ENCODE data around the gene GTSE1. TPM values are rescaled to one million over a fixed set of nuclear protein-coding genes. Genes with fewer than 3 reads are reported as not detected.

GTSE1 gene
- polyA plus RNA-seq, 2 of the 4 experiments (the other 2 are of a cell fraction), result 11.5 to 25.7 TPM

DNA sequence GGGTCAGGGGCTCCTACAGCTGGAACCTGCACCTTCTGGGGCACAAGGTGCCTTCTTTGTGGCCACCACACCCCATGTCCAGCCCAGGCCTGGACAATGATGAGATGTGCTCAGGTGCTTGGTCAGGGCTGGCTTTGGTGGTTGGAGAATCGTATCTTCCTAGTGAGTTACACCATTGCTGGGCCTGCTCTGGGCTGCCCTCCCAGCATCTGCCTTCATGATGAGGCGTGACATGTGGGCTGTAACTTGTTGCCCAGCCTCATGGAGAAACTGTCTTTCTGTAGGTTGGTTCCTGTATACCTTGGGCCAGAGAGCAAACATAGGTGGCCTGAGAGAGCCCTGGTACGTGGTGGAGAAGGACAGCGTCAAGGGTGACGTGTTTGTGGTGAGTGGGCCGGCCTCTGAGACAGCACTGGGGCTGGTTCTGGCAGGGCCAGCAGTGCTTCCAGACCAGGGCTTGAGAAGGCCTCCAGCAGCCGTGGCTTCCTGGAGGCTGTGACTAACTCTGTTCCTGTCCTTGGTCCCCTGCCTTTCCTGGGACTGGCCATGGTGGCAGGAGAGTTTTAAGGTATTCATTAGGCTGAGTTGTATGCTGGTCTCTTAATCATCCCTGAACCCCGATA is 56.9 kb downstream of the GTSE1 start:
- no peak overlapping the region for H3K4me2 ChIP-seq
- no peak overlapping the region for H3K4me3 ChIP-seq
- ATAC-seq (no peak), FAIRE-seq (no peak), DNase-seq (ENCODE audit: low read depth in 1 of 2, low spot score in 1 of 2) (no peak)
- TF ChIP-seq HOXA7 (CRISPR knock-in tag; IDR thresholded peaks at IDR 0.05), result no peak
- TF ChIP-seq, protein P1, sequence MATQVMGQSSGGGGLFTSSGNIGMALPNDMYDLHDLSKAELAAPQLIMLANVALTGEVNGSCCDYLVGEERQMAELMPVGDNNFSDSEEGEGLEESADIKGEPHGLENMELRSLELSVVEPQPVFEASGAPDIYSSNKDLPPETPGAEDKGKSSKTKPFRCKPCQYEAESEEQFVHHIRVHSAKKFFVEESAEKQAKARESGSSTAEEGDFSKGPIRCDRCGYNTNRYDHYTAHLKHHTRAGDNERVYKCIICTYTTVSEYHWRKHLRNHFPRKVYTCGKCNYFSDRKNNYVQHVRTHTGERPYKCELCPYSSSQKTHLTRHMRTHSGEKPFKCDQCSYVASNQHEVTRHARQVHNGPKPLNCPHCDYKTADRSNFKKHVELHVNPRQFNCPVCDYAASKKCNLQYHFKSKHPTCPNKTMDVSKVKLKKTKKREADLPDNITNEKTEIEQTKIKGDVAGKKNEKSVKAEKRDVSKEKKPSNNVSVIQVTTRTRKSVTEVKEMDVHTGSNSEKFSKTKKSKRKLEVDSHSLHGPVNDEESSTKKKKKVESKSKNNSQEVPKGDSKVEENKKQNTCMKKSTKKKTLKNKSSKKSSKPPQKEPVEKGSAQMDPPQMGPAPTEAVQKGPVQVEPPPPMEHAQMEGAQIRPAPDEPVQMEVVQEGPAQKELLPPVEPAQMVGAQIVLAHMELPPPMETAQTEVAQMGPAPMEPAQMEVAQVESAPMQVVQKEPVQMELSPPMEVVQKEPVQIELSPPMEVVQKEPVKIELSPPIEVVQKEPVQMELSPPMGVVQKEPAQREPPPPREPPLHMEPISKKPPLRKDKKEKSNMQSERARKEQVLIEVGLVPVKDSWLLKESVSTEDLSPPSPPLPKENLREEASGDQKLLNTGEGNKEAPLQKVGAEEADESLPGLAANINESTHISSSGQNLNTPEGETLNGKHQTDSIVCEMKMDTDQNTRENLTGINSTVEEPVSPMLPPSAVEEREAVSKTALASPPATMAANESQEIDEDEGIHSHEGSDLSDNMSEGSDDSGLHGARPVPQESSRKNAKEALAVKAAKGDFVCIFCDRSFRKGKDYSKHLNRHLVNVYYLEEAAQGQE (IDR thresholded peaks at IDR 0.05), result no peak
- no peak for TF ChIP-seq HEYL (CRISPR knock-in tag; IDR thresholded peaks at IDR 0.05)
- TF ChIP-seq CBX8 (IDR thresholded peaks at IDR 0.05), result no peak
- TF ChIP-seq NR3C1 (IDR thresholded peaks at IDR 0.05), result no peak
- no peak for TF ChIP-seq FOSL2 (IDR thresholded peaks at IDR 0.05)
- TF ChIP-seq FOSL2 (CRISPR knock-in tag; IDR thresholded peaks at IDR 0.05), result no peak
- TF ChIP-seq MAZ (IDR thresholded peaks at IDR 0.05; ENCODE audit: borderline replicate concordance, low read depth, low read length), result no peak
- no peak for TF ChIP-seq GATA3 (IDR thresholded peaks at IDR 0.05; ENCODE audit: borderline replicate concordance)
- TF ChIP-seq, protein P2, sequence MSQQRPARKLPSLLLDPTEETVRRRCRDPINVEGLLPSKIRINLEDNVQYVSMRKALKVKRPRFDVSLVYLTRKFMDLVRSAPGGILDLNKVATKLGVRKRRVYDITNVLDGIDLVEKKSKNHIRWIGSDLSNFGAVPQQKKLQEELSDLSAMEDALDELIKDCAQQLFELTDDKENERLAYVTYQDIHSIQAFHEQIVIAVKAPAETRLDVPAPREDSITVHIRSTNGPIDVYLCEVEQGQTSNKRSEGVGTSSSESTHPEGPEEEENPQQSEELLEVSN (IDR thresholded peaks at IDR 0.05; ENCODE audit: borderline replicate concordance, low read depth), result no peak
- TF ChIP-seq TFCP2L1 (CRISPR knock-in tag; IDR thresholded peaks at IDR 0.05), result no peak
- peaks cover 14% of the 10 kb centered on the region for H3K4me1 ChIP-seq
- no peaks in the 10 kb centered on the region for H3K9me3 ChIP-seq
- H3K27ac ChIP-seq, result peak overlapping the region; percentile 27 to 65; a peak in 3 of 6 replicates
- CTCF ChIA-PET, result interaction anchor here (0.8 to 11.9 kb wide), 2 partner anchors 128 to 185 kb away, joined by 3 to 184 read pairs; partner anchors contain the start of gene CELSR1
- WGBS (ENCODE audit: missing lambda C conversion rate), result 92% methylated on average over 5 of the region's 8 CpGs
- POLR2A ChIA-PET, result no interaction called here

DNA sequence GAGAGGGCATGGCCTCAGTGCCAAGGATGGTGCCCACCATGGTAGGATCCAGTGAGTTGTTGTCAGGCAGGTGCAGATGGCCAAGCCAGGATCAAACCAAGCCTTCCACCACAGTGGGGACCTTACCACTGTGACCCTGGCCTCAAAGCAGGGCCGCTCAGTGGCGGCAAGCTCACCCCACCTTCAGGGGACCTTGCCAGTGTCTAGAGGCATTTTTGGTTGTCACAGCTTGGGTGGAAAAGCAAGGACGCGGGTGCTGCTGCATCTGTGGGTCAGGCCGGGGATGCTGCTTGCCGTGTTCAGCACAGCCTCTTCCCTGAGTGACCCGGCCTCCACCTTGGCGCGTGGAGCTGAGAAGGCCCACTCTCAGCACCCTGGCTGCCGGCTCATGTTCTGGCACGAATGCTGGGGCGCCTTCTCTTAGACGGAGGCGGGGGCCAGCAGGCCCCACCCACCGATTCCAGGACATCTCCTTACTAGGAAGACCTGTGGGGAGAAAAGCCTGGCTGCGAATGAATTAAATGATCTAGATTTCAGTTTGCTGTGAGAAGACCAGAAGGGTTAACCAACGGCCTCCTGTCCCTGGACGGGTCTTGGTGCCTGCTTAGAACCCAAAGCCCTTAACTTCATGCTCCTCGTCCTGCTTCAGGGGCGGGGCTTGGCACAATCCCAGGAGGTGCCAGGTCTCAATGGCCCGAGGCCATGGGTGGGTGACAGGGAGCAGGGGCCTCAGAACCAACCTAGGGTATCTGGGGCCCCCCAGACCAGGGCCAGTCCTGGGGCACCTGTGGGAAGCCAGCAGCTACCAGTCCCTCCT is 57.7 kb downstream of the GTSE1 start:
- ChIA-PET CTCF (interaction anchor here (0.6 to 11.9 kb wide), 13 partner anchors 9 to 286 kb away, joined by 3 to 184 read pairs (median 3); partner anchors contain the start of gene CELSR1), POLR2A (no interaction called here)
- no peak overlapping the region for H3K4me3 ChIP-seq
- ATAC-seq, result no peak
- no peaks in the 10 kb centered on the region for H3K9me3 ChIP-seq
- peak overlapping the region in 1 of 2 experiments; percentile 39; a peak in 2 of 6 replicates for H3K27ac ChIP-seq
- no peak for FAIRE-seq
- WGBS (ENCODE audit: missing lambda C conversion rate), result 87% methylated on average over 11 of the region's 21 CpGs
- no peak overlapping the region for H3K4me2 ChIP-seq
- DNase-seq (ENCODE audit: low read depth in 1 of 2, low spot score in 1 of 2), result no peak
- H3K4me1 ChIP-seq, result peaks cover 14% of the 10 kb centered on the region
- TF ChIP-seq HDAC2 (IDR thresholded peaks at IDR 0.05) (no peak), RARB (CRISPR knock-in tag; IDR thresholded peaks at IDR 0.05) (no peak), SMC3 (IDR thresholded peaks at IDR 0.05) (no peak), FOSB (CRISPR knock-in tag; IDR thresholded peaks at IDR 0.05) (no peak), TP53 (CRISPR knock-in tag; IDR thresholded peaks at IDR 0.05) (no peak), EP300 (IDR thresholded peaks at IDR 0.05) (no peak), KDM5A (IDR thresholded peaks at IDR 0.05) (no peak), RAD21 (conservative IDR thresholded peaks at IDR 0.05 in 1 of 2, IDR thresholded peaks at IDR 0.05 in 1 of 2) (no peak), GATA3 (IDR thresholded peaks at IDR 0.05; ENCODE audit: borderline replicate concordance) (no peak), RNF2 (IDR thresholded peaks at IDR 0.05; ENCODE audit: borderline replicate concordance, low read depth) (no peak), ZC3H11A (IDR thresholded peaks at IDR 0.05) (no peak)
